ENCODE data around the gene PTPRN2. TPM values are rescaled to one million over a fixed set of nuclear protein-coding genes. Genes with fewer than 3 reads are reported as not detected.

Gene PTPRN2
- polyA plus RNA-seq, 3 donors from 2014 or later: 1.9 to 3.7 (median 2.2) TPM

GRCh38 chr7:158446706-158447105, 140.9 kb downstream of the PTPRN2 start:
- no peak overlapping the region for H3K4me3 Mint-ChIP-seq

GRCh38 chr7:158446281-158446680, 141.3 kb downstream of the PTPRN2 start:
- Mint-ChIP-seq H3K4me3 (no peak overlapping the region), H3K36me3 (no peaks in the 10 kb centered on the region), H3K27ac (no peak overlapping the region), H3K4me1 (no peaks in the 10 kb centered on the region), H3K27me3 (ENCODE audit: low read depth in 3 of 3) (peaks cover 1 to 6% (median 1%) of the 10 kb centered on the region in 3 donors), H3K9me3 (no peaks in the 10 kb centered on the region)
- DNase-seq: no peak

More at GRCh38 chr7:158446706-158447105, 140.9 kb downstream of the PTPRN2 start:
- peaks cover 1 to 4% (median 1%) of the 10 kb centered on the region in 3 donors for H3K27me3 Mint-ChIP-seq (ENCODE audit: low read depth in 3 of 3)
- no peaks in the 10 kb centered on the region for H3K36me3 Mint-ChIP-seq
- no peak for DNase-seq
- H3K9me3 Mint-ChIP-seq: no peaks in the 10 kb centered on the region
- no peak overlapping the region for H3K27ac Mint-ChIP-seq
- H3K4me1 Mint-ChIP-seq: no peaks in the 10 kb centered on the region

GRCh38 chr7:158445421-158446175, 142.0 kb downstream of the PTPRN2 start:
- peaks cover 0 to 3% (median 3%) of the 10 kb centered on the region in 3 donors for H3K27me3 Mint-ChIP-seq (ENCODE audit: low read depth in 3 of 3)
- H3K27ac Mint-ChIP-seq: no peak overlapping the region
- no peaks in the 10 kb centered on the region for H3K4me1 Mint-ChIP-seq
- no peak overlapping the region for H3K4me3 Mint-ChIP-seq
- no peaks in the 10 kb centered on the region for H3K36me3 Mint-ChIP-seq
- DNase-seq: no peak
- no peaks in the 10 kb centered on the region for H3K9me3 Mint-ChIP-seq

GRCh38 chr7:158444501-158445420, 142.9 kb downstream of the PTPRN2 start:
- no peaks in the 10 kb centered on the region for H3K9me3 Mint-ChIP-seq
- DNase-seq: no peak
- no peak overlapping the region for H3K4me3 Mint-ChIP-seq
- no peaks in the 10 kb centered on the region for H3K36me3 Mint-ChIP-seq
- no peaks in the 10 kb centered on the region for H3K4me1 Mint-ChIP-seq
- peaks cover 0 to 3% (median 3%) of the 10 kb centered on the region in 3 donors for H3K27me3 Mint-ChIP-seq (ENCODE audit: low read depth in 3 of 3)
- peak overlapping the region in 1 of 6 donors; percentile 64 for H3K27ac Mint-ChIP-seq

GRCh38 chr7:158443688-158444483, 143.7 kb downstream of the PTPRN2 start:
- peak overlapping the region in 1 of 6 donors; percentile 64 for H3K27ac Mint-ChIP-seq

GRCh38 chr7:158443014-158443687, 144.5 kb downstream of the PTPRN2 start:
- Mint-ChIP-seq H3K27ac (no peak overlapping the region), H3K36me3 (no peaks in the 10 kb centered on the region), H3K4me1 (no peaks in the 10 kb centered on the region), H3K9me3 (peaks cover 0 to 2% (median 0%) of the 10 kb centered on the region in 6 donors), H3K27me3 (ENCODE audit: low read depth in 3 of 3) (peaks cover 2 to 4% (median 3%) of the 10 kb centered on the region in 3 donors), H3K4me3 (no peak overlapping the region)
- no peak for DNase-seq

More at GRCh38 chr7:158443688-158444483, 143.7 kb downstream of the PTPRN2 start:
- Mint-ChIP-seq H3K4me1 (no peaks in the 10 kb centered on the region), H3K9me3 (peaks cover 0 to 2% (median 0%) of the 10 kb centered on the region in 6 donors), H3K27me3 (ENCODE audit: low read depth in 3 of 3) (peaks cover 2 to 4% (median 3%) of the 10 kb centered on the region in 3 donors), H3K4me3 (no peak overlapping the region), H3K36me3 (no peaks in the 10 kb centered on the region)
- DNase-seq: no peak

GRCh38 chr7:158442260-158442659, 145.4 kb downstream of the PTPRN2 start:
- Mint-ChIP-seq H3K4me1 (no peaks in the 10 kb centered on the region), H3K4me3 (no peak overlapping the region), H3K36me3 (no peaks in the 10 kb centered on the region), H3K27me3 (ENCODE audit: low read depth in 3 of 3) (peaks cover 2 to 4% (median 4%) of the 10 kb centered on the region in 3 donors), H3K27ac (peak overlapping the region in 1 of 6 donors; percentile 63), H3K9me3 (peaks cover 0 to 3% (median 0%) of the 10 kb centered on the region in 6 donors)
- no peak for DNase-seq

- DNase-seq: no peak
- Mint-ChIP-seq H3K4me3 (no peak overlapping the region), H3K36me3 (no peaks in the 10 kb centered on the region), H3K27ac (no peak overlapping the region), H3K9me3 (peaks cover 0 to 4% (median 0%) of the 10 kb centered on the region in 6 donors), H3K4me1 (no peaks in the 10 kb centered on the region), H3K27me3 (ENCODE audit: low read depth in 3 of 3) (peaks cover 3 to 6% (median 5%) of the 10 kb centered on the region in 3 donors)
Measured at GRCh38 chr7:158439035-158439434, 148.6 kb downstream of the PTPRN2 start.

GRCh38 chr7:158432369-158433341, 155.0 kb downstream of the PTPRN2 start:
- H3K4me1 Mint-ChIP-seq: no peaks in the 10 kb centered on the region
- DNase-seq: no peak
- H3K4me3 Mint-ChIP-seq: no peak overlapping the region
- H3K27me3 Mint-ChIP-seq (ENCODE audit: low read depth in 3 of 3): peaks cover 1 to 4% (median 3%) of the 10 kb centered on the region in 3 donors
- no peaks in the 10 kb centered on the region for H3K36me3 Mint-ChIP-seq
- no peak overlapping the region for H3K27ac Mint-ChIP-seq
- peaks cover 0 to 2% (median 0%) of the 10 kb centered on the region in 6 donors for H3K9me3 Mint-ChIP-seq

GRCh38 chr7:158431941-158432347, 155.7 kb downstream of the PTPRN2 start:
- no peaks in the 10 kb centered on the region for H3K9me3 Mint-ChIP-seq

GRCh38 chr7:158431055-158431940, 156.3 kb downstream of the PTPRN2 start:
- H3K27me3 Mint-ChIP-seq (ENCODE audit: low read depth in 3 of 3): peaks cover 0 to 4% (median 1%) of the 10 kb centered on the region in 3 donors
- H3K4me3 Mint-ChIP-seq: no peak overlapping the region
- H3K4me1 Mint-ChIP-seq: no peaks in the 10 kb centered on the region
- no peaks in the 10 kb centered on the region for H3K9me3 Mint-ChIP-seq
- no peak overlapping the region for H3K27ac Mint-ChIP-seq
- H3K36me3 Mint-ChIP-seq: no peaks in the 10 kb centered on the region
- no peak for DNase-seq

More at GRCh38 chr7:158431941-158432347, 155.7 kb downstream of the PTPRN2 start:
- H3K27me3 Mint-ChIP-seq (ENCODE audit: low read depth in 3 of 3): peaks cover 0 to 4% (median 1%) of the 10 kb centered on the region in 3 donors
- H3K4me1 Mint-ChIP-seq: no peaks in the 10 kb centered on the region
- H3K4me3 Mint-ChIP-seq: no peak overlapping the region
- no peak overlapping the region for H3K27ac Mint-ChIP-seq
- DNase-seq: no peak
- no peaks in the 10 kb centered on the region for H3K36me3 Mint-ChIP-seq
